Activated gamma-delta T cell treated with anti-CD3 and anti-CD28 coated beads, Interleukin-2, amount 50 U/mL, for 16 hours (primary cell): ENCODE results near the gene DAPK1.
"Not testable (repeated sequence)": the region's sequence is repeated elsewhere in the genome, so short reads cannot be mapped to it uniquely, and the experiment has no call there.

ENCODE experiments used
- DNase-seq: peaks from one replicate; pipeline ENCODE4 v3.0.0-alpha.2; 2020; ENCODE audit warnings: low read depth

Gene DAPK1

DNA sequence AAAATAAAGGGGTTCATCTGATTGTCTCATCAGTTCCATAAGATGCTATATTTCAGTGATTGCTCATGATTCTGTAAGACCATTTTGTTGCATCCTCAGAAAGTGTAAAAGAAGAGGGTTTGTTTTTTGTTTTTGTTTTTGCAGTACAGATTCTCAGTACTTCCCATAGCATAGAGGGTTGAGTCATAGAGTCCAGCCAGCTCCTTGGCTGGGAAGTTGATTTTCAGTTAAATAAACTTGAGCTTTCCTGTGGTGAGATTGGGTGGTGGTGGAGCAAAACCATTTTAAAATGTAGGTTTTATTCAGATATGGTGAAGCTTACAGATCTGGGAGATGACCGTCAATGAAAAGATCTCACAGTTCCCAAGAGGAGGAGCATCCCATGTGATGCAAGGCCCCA lies 48.2 kb downstream of the DAPK1 start:
- DNase-seq, result no peak

DNA sequence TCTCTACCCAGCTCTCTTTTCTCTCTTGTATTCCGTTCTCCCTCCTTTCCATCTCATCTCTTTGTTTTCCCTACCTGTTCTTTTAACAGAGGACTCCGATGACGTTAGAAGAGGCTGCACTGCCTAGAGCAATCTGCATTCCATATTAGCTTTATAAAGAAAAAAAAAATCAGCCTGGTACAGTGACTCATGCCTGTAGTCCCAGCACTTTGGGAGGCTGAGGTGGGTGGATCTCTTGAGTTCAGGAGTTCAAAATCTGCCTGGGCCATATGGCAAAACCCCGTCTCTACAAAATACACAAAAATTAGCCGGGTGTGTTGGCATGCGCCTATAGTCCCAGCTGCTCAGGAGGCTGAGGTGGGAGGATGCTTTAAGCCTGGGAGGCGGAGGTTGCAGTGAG lies 49.0 kb downstream of the DAPK1 start:
- DNase-seq, result no peak

DNA sequence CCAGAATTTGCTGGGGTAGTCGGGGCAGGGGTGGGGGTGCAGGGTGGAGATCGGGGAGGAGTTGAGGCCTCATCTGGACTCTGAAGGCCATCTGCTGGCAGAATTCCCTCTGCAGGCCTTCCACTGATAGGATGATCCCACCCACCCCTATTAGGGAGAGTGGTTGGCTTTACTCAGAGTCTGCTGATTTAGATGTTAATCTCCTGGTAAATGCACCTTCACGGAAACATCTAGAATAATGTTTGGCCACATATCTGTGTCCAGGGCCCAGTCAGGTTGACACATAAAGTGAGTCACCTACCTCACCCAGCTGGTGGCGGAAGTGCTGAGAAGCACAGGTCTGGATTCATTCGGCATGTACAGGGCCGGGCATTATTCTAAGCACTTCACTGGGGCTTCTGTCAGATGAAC lies 50.0 kb downstream of the DAPK1 start:
- no peak for DNase-seq

DNA sequence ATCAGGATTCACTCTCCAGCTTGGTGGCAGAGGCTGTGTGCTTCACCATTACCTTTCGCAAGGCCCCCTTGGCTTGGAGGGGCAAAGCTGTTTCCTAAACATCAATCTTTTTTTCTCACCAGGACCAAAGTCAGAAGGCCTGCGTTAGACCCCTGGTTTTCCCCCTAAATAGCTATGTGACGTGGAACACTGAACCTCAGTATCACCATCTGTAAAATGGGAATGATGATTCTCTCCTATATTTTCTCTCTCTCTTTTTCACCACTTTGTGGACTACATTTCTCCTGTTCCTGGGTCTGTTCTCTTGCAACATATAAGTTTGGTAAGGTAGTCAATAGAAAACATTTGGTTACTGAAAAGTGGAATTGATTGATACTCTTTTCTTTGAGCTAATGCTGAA lies 50.5 kb downstream of the DAPK1 start:
- no peak for DNase-seq

DNA sequence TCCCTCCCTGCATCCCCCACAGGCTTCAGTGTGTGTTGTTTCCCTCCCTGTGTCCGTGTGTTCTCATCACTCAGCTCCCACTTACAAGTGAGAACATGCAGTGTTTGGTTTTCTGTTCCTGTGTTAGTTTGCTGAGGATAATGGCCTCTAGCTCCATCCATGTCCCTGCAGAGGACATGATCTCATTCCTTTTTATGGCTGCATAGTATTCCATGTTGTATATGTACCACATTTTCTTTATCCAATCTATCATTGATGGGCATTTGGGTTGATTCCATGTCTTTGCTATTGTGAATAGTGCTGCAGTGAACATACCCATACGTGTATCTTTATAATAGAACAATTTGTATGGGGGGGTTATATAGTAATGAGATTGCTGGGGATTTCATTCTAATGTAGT lies 51.4 kb downstream of the DAPK1 start:
- not testable (repeated sequence) for DNase-seq

- no peak for DNase-seq
Measured at GRCh38 chr9:87549791-87550190, 52.1 kb downstream of the DAPK1 start.

DNA sequence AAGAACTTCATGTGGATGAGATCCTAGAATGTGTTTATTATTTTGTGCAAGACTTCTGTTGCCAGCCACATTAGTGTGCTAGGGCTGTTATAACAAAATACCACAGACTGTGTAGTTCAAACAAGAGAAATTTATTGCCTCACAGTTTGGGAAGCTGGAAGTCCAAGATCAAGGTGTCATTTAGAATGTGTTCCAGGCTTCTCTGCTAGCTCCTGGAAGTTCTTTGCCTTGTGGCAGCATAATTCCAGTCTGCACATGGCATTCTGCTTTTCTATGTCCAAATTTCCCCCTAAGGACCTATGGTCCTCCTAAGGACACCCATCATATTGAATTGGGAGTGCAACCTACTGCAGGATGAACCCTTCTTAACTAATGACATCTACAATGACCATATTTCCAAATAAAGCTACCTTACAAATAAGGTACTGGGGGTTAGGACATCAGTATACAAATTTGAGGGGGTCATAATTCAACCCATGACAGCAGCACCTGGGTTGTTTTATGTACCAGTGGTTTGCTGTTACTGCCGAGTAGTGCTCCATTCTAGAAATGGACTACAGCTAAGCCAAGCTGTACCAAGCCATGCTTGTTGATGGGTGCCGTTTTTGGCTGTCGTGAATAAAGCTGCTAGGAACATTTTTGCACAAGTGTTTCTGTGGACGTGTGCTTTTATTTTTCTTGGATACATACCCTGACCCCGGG lies 52.7 kb downstream of the DAPK1 start:
- DNase-seq, result no peak

DNA sequence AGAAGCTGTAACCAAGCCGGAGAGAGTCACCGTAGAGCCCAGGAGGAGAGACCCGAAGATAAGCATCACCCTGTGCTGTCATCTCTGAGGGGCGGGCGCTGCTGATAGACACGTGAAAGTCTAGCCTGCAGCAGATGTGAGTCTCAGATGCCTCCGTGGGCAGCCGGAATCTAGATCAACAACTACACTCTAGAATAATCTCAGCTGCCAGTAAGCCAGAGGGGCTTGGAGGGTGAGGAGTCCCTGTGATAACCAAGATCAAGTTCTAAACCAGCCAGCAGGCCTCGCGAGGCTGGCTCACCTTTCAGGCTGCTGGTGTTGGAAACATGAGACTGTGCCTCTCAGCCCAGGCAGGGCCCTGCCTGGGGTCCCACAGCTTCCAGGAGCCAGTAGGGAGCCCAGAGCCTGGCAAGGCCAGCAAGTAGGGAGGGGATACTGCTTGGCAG lies 54.1 kb downstream of the DAPK1 start:
- no peak for DNase-seq

GRCh38 chr9:87554171-87554910 lies 56.7 kb downstream of the DAPK1 start:
- no peak for DNase-seq

- no peak for DNase-seq
Measured at GRCh38 chr9:87554976-87555375, 57.3 kb downstream of the DAPK1 start.

DNA sequence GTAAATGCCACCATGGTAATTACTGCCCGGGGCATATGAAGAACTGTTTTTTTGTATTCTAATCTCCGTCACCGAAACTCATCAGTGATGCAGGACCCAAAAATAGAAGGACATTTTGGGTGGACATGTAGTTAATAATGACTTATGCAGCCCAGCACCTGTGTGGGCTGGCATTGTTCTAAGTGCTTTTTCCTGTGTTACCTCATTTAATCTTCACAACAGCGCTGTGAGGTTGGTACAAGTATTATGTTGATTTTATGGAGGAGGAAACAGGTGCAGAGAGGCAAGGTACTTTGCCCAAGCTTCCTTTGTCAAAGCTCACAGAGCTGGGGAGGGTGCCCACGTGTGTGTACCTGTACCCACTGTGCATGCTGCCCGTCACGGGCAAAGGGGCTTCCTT lies 58.4 kb downstream of the DAPK1 start:
- DNase-seq, result no peak

GRCh38 chr9:87556821-87557220 lies 59.2 kb downstream of the DAPK1 start:
- no peak for DNase-seq

GRCh38 chr9:87557996-87558395 lies 60.3 kb downstream of the DAPK1 start:
- no peak for DNase-seq

DNA sequence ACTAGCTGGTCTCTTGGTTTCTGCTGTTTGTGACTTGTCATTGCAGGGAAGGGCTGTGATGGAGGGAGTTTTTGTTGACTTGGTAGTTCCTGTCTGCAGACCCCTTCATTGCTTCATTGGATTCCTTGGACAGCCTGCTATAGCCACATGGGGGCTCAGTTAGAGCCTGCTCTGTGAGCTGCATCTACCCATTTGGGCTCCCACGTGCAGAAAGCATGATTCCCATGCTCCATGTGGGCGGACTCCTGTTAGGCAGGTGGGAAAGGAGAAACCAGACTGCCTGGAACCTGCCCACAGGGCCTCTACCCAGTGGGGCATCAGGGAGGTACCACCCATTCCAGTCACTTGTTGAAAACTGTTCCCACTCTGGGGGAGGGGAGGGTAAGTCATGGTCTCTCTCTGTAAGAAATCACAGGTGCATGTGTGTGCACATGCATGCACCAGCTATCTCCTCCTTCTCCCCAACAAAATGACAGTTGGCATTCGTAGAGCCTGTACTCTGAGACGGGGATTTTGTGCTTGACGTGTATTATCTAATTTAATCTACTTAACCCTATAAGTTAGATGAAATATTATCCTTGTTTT lies 61.0 kb downstream of the DAPK1 start:
- DNase-seq, result no peak

DNA sequence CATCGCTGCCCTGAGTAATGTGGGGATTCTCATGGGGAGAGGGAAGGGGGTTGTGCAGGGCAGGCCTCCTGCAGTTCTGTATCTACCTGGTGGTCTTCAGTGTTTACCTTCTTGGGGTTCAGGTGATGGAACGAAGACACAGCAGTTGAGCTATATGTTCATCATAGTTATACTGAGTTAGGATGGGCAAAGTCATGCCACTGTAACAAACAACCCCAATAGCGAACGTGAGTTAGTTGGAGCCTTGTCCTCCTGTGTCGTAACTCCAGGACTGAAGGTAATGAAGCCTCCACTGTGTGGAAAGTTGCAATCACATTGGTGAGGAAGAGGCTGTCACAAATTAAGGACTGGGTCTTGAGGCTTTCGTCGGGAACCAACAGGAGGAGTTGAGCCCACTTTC lies 64.4 kb downstream of the DAPK1 start:
- DNase-seq, result no peak

DNA sequence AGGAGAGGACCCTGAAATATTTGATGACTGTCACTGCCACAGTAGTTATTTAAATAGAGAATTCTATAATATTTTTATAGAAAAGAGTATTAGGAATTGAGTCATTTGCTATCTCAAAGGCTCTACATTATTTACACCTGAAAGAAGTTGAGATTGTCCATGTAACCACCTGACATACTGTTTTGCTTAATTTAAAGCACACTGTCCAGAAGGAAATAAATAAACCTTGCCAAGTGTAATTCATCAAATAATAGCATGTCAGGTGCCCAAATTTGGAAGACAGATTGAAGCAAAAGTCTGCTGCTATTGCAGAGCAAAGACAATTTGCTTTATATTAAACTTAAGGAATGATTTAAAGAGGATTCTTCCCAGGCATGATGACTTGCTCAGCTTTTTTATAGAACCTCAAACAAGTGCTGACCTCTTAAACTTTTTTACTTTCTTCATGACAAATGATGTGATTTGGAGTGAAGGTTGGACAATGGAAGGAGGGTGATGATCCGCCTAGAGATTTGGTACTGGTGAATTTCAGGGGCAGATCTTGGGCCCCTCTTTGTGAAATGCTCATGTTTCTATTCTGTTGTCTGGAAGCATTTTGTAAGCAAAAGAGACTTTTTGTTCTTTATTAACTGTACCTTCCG lies 65.0 kb downstream of the DAPK1 start:
- no peak for DNase-seq

DNA sequence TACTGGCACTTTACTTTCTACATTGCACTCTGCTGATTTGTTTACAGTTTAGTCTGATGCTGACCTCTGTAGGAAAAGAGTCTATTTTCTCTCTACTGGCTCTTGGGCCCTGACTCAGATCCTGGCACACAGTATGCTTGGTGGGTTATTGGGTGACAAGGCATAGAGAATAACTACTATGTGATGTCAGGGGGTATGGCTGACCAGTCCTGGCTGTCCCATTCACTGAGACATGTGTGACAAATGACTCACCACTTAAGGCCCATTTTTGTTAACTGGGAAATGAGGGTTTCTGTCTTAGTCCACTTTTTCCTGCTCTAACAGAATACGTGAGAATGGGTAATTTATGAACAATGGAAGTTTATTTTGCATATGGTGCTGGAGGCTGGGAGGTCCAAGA lies 66.4 kb downstream of the DAPK1 start:
- no peak for DNase-seq

- DNase-seq, result no peak
Measured at GRCh38 chr9:87564791-87565241, 67.1 kb downstream of the DAPK1 start.

DNA sequence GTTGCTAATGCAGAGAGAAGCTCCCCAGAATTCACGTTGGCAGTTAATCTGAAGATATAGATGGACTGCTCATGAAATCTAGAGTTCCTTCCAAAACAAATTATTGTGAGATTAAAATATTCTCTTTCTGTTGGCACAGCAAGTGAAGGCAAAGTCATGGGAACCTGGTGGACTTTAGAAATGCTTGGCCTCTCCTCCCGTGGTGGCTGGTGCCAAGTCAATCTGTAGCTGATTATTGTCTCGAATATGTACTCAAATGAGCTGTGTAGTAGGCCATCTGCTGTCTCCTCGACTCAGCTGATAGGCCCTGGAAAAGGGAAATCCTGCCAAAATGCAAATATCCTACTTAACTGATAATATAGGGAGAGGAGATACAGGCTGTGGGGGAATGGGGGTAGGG lies 69.3 kb downstream of the DAPK1 start:
- no peak for DNase-seq

DNA sequence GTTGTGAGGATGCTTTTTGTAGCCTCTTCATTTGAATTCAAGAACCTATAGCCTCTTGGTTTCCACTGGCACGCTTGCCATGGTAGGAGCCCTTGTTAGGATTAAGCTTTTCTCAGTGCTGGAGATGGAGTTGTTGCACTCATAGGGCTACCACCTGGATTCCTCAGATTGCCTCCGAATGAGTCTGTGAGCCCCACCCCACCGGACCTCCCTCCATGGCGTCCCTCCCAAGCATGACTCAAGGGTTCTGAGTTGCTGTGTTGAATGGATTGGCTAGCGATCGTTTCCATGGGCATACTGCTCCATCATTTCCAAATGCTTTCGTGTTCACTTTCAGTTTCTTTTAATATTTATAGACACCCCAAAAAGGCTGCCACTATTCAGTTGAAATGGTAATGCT lies 69.9 kb downstream of the DAPK1 start:
- DNase-seq, result no peak

- no peak for DNase-seq
Measured at GRCh38 chr9:87567983-87568382, 70.3 kb downstream of the DAPK1 start.

GRCh38 chr9:87568401-87568800 lies 70.7 kb downstream of the DAPK1 start:
- DNase-seq, result no peak

DNA sequence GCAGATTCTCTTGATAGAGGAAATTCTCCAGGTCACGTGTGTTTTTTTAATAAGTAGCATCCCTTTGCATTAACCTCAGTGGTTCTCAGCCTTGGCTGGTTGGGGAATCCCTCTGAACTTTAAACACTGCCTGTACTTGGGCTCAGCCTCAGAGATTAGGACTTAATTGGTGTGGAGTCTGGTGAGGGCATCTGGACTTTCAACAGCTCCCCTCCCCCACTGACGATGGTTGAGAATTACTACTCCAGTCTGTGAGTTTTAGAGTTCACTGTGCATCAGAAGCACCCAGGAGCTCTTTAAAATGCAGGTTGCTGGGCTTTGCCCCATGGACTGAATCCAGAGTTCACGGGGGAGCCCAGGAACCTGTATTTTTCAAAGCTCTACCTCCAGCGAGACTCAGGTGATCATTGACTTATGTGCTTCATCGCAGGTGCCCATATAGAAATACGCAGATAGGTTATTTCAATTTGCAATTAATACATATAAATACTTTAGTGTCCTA lies 71.4 kb downstream of the DAPK1 start:
- DNase-seq, result no peak
